Endothelial cell of umbilical vein (primary cell): ENCODE measurements around the gene SDK2. TPM values are rescaled to one million over a fixed set of nuclear protein-coding genes. Genes with fewer than 3 reads are reported as not detected.

Experiments
- BruUV-seq: library from RNA; stranded (reverse); fragments of 400-500 nt; replicated peaks from 2 replicates; lab custom pipeline; 2021; lab: Mats Ljungman, UMichigan
- CTCF ChIA-PET: fragments of 300-600, 350-600 bp; sonication (Branson Sonifier 250); formaldehyde crosslinking; loops from one replicate; lab custom pipeline; 2021; ENCODE audit warnings: antibody characterized with exemption, inconsistent platforms; lab: Charles Lee
- POLR2A ChIA-PET: fragments of 300-600, 350-600 bp; sonication (Branson Sonifier 250); formaldehyde crosslinking; loops from one replicate; lab custom pipeline; 2021; ENCODE audit warnings: antibody characterized with exemption, inconsistent platforms; lab: Charles Lee
- DNase-seq: peaks from one replicate; pipeline ENCODE4 v3.0.0-alpha.2; 2011; ENCODE audit warnings: low read depth, low spot score
- FAIRE-seq: peaks from 2 replicates; lab custom pipeline; 2011; peaks lifted over from hg19 to GRCh38; lab: Jason Lieb, UNC
- H2AFZ ChIP-seq: 2 replicates; pipeline ENCODE4 v1.6.0; 2012; ENCODE audit warnings: low read depth, low read length, control low read depth, inconsistent platforms
- H3K27ac ChIP-seq: 2 replicates; pipeline ENCODE4 v1.5.1; 2011; ENCODE audit warnings: low read depth, mild to moderate bottlenecking, control low read depth, low read length, moderate library complexity; ENCODE audit not compliant: insufficient read depth
- H3K27me3 ChIP-seq, 2 experiments: 2 replicates each; pipeline versions ENCODE4 v1.6.0 to v1.6.1; 2011; ENCODE audit warnings: low read length in 2 of 2, mixed read lengths in 1 of 2; ENCODE audit not compliant: control insufficient read depth in 2 of 2, insufficient read depth in 2 of 2
- H3K36me3 ChIP-seq, 2 experiments: 2 replicates in 1 of 2; 3 replicates in 1 of 2; pipeline ENCODE4 v1.5.1; 2011; ENCODE audit warnings: low read length in 2 of 2, mild to moderate bottlenecking in 1 of 2, moderate library complexity in 1 of 2; ENCODE audit not compliant: control insufficient read depth in 2 of 2, insufficient read depth in 2 of 2; ENCODE audit errors: extremely low read depth in 1 of 2
- H3K4me1 ChIP-seq: 3 replicates; pipeline ENCODE4 v1.5.1; 2011; ENCODE audit warnings: mild to moderate bottlenecking, low read length; ENCODE audit not compliant: control insufficient read depth, insufficient read depth; ENCODE audit errors: extremely low read depth
- H3K4me2 ChIP-seq: 2 replicates; pipeline ENCODE4 v1.6.1; 2011; ENCODE audit warnings: low read length, control low read depth, mixed read lengths; ENCODE audit not compliant: insufficient read depth
- H3K4me3 ChIP-seq, 3 experiments: fragments of 200-600 bp in 1 of 3; sonication (generic), shearing (Covaris generic) in 1 of 3; replicated peaks in 1 of 3; 2 replicates each; pipeline ENCODE4 v1.5.1; 2011 to 2016; ENCODE audit warnings: control low read depth in 3 of 3, low read length in 3 of 3, mild to moderate bottlenecking in 2 of 3, inconsistent platforms in 1 of 3, low read depth in 1 of 3, moderate library complexity in 1 of 3; ENCODE audit not compliant: insufficient read depth in 1 of 3
- H3K79me2 ChIP-seq: 2 replicates; pipeline ENCODE4 v1.6.0; 2012; ENCODE audit warnings: low read length, inconsistent platforms; ENCODE audit not compliant: control insufficient read depth, insufficient read depth
- H3K9ac ChIP-seq: replicated peaks from 2 replicates; pipeline ENCODE3; 2011; ENCODE audit warnings: low read length, control low read depth; ENCODE audit not compliant: insufficient read depth; ENCODE audit errors: extremely low read depth
- H3K9me1 ChIP-seq: replicated peaks from 3 replicates; pipeline ENCODE4 v1.6.0; 2011; ENCODE audit warnings: mild to moderate bottlenecking, low read length; ENCODE audit not compliant: control insufficient read depth, insufficient read depth; ENCODE audit errors: extremely low read depth
- H3K9me3 ChIP-seq: replicated peaks from 2 replicates; pipeline ENCODE4 v1.5.1; 2012; ENCODE audit warnings: low read length, inconsistent platforms; ENCODE audit not compliant: control insufficient read depth, insufficient read depth
- H4K20me1 ChIP-seq: replicated peaks from 2 replicates; pipeline ENCODE3; 2011; ENCODE audit warnings: mild to moderate bottlenecking, low read length; ENCODE audit not compliant: control insufficient read depth, insufficient read depth; ENCODE audit errors: extremely low read depth
- EZH2 ChIP-seq: IDR thresholded peaks from 2 replicates; pipeline ENCODE4 v1.6.1; 2012; ENCODE audit warnings: borderline replicate concordance, low read depth, mild to moderate bottlenecking, moderate library complexity, low read length, inconsistent platforms; ENCODE audit not compliant: severe bottlenecking
- FOS ChIP-seq: IDR thresholded peaks from 2 replicates; pipeline ENCODE4 v1.6.1; 2011; ENCODE audit warnings: mild to moderate bottlenecking, low read length, moderate library complexity, borderline replicate concordance; ENCODE audit not compliant: insufficient read depth
- GATA2 ChIP-seq: IDR thresholded peaks from 2 replicates; pipeline ENCODE4 v1.7.0; 2011; ENCODE audit warnings: low read depth, mild to moderate bottlenecking, moderate library complexity, mixed read lengths, low read length; ENCODE audit not compliant: insufficient read length, insufficient read depth
- JUN ChIP-seq: IDR thresholded peaks from 2 replicates; pipeline ENCODE4 v1.6.1; 2011; ENCODE audit warnings: borderline replicate concordance, low read depth; ENCODE audit not compliant: insufficient read length, insufficient read depth
- MYC ChIP-seq: IDR thresholded peaks from one replicate; pipeline ENCODE4 v1.6.1; 2011; ENCODE audit warnings: mild to moderate bottlenecking, low read depth, low read length
- POLR2A ChIP-seq: IDR thresholded peaks from 2 replicates; pipeline ENCODE4 v1.6.1; 2012; ENCODE audit warnings: low read depth, mild to moderate bottlenecking, control low read depth, low read length
- POLR2AphosphoS5 ChIP-seq: IDR thresholded peaks from 2 replicates; pipeline ENCODE4 v1.6.1; 2012; ENCODE audit warnings: low read depth, mild to moderate bottlenecking, control low read depth, low read length, moderate library complexity; ENCODE audit not compliant: insufficient read depth
- dilution Hi-C: fragments of 300-500 bp; cut with MboI; formaldehyde crosslinking; loops from one replicate; pipeline ENCODE4 v1.15.0; 2019; ENCODE audit warnings: low sequenced_read_pairs; ENCODE audit not compliant: extremely low pct_ligation_motif_present
- intact Hi-C: fragments of 100-400 bp; cut with micrococcal nuclease; formaldehyde crosslinking; loops from one replicate; pipeline ENCODE4 v1.10.0; 2022
- polyA plus RNA-seq, 4 experiments: library from polyadenylated mRNA; depleted of rRNA in 3 of 4; stranded (reverse) in 3 of 4; unstranded in 1 of 4; fragments of >200 nt; gene quantifications; 2 replicates each; pipeline versions ENCODE4 v1.2.1 to v1.2.3, GENCODE V29; 2011 to 2012; ENCODE audit warnings: missing spikeins in 1 of 4
- total RNA-seq: library from RNA; stranded (reverse); gene quantifications from 2 replicates; pipeline ENCODE4 v1.2.3, GENCODE V29; 2021
- TF ChIP-seq, protein P1 (sequence below), 2 donors: IDR thresholded peaks; 1 replicate in 1 of 2; 2 replicates in 1 of 2; pipeline ENCODE4 v1.5.1; 2011; ENCODE audit warnings: low read length in 2 of 2, mild to moderate bottlenecking in 2 of 2, moderate library complexity in 2 of 2, control low read depth in 1 of 2, inconsistent platforms in 1 of 2, low read depth in 1 of 2; ENCODE audit not compliant: insufficient read depth in 1 of 2; ENCODE audit errors: extremely low read depth in 1 of 2
- TF ChIP-seq, protein P2 (sequence below): IDR thresholded peaks from 2 replicates; pipeline ENCODE4 v1.6.1; 2011; ENCODE audit not compliant: insufficient read depth, insufficient read length

SDK2 gene
- total and polyA plus RNA-seq, 2 donors (not counting 3 experiments of a cell fraction or from before 2014, with no cell fraction given), result not detected

DNA sequence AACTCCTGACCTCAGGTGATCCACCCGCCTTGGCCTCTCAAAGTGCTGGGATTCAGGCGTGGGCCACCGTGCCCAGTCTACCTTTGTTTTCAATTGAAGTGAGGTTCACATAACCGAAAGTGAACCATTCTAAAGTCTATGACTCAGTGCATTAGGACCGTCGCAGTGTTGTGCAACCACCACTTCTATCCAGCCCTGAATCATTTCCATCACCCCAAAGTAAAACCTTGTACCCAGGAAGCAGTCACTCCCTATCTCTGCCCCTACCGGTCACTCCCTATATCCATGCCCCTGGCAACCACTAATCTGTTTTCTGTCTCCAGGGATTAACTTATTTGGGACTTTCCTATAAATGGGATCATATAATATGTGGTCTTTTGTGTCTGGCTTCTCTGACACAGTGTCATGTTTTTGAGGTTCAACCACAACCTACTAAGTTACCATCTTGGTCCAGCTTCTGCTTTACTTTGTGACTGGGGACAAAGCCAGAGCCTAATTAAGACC is 304.1 kb downstream of the SDK2 start:
- no peaks in the 10 kb centered on the region for H4K20me1 ChIP-seq
- H3K4me2 ChIP-seq, result no peak overlapping the region
- H3K9me1 ChIP-seq, result no peaks in the 10 kb centered on the region
- H3K79me2 ChIP-seq, result no peaks in the 10 kb centered on the region
- H3K27me3 ChIP-seq, result no peaks in the 10 kb centered on the region
- H2AFZ ChIP-seq, result no peak overlapping the region
- H3K9ac ChIP-seq, result no peak overlapping the region
- no peak for FAIRE-seq
- H3K4me1 ChIP-seq, result peaks cover 8% of the 10 kb centered on the region
- POLR2A ChIA-PET, result no interaction called here
- TF ChIP-seq JUN (no peak), POLR2A (no peak), MYC (no peak), POLR2AphosphoS5 (no peak), GATA2 (no peak), FOS (no peak), EZH2 (no peak)
- TF ChIP-seq, protein P1, sequence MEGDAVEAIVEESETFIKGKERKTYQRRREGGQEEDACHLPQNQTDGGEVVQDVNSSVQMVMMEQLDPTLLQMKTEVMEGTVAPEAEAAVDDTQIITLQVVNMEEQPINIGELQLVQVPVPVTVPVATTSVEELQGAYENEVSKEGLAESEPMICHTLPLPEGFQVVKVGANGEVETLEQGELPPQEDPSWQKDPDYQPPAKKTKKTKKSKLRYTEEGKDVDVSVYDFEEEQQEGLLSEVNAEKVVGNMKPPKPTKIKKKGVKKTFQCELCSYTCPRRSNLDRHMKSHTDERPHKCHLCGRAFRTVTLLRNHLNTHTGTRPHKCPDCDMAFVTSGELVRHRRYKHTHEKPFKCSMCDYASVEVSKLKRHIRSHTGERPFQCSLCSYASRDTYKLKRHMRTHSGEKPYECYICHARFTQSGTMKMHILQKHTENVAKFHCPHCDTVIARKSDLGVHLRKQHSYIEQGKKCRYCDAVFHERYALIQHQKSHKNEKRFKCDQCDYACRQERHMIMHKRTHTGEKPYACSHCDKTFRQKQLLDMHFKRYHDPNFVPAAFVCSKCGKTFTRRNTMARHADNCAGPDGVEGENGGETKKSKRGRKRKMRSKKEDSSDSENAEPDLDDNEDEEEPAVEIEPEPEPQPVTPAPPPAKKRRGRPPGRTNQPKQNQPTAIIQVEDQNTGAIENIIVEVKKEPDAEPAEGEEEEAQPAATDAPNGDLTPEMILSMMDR (IDR thresholded peaks at IDR 0.05; ENCODE audit: extremely low read depth in 1 of 2, insufficient read depth in 1 of 2, low read depth in 1 of 2, low read length in 2 of 2), result no peak
- TF ChIP-seq, protein P2, sequence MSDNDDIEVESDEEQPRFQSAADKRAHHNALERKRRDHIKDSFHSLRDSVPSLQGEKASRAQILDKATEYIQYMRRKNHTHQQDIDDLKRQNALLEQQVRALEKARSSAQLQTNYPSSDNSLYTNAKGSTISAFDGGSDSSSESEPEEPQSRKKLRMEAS, result no peak
- DNase-seq, result no peak
- no peak overlapping the region for H3K27ac ChIP-seq
- no peak overlapping the region for H3K4me3 ChIP-seq
- intact Hi-C loops, result no loop called here
- dilution Hi-C loops, result no loop called here
- no TSS peak for BruUV-seq
- H3K36me3 ChIP-seq, result no peaks in the 10 kb centered on the region
- CTCF ChIA-PET, result no interaction called here
- H3K9me3 ChIP-seq, result no peaks in the 10 kb centered on the region
